22Rv1 (cell line): ENCODE data around the gene PTPN13.

Source experiments
- ZFX ChIP-seq: fragments of 450-650 bp; IDR thresholded peaks from 2 replicates; pipeline ENCODE4 v1.6.1; 2017; ENCODE audit warnings: antibody characterized with exemption, borderline replicate concordance
- TF ChIP-seq, protein P1 (sequence below): fragments of 450-650 bp; IDR thresholded peaks from 2 replicates; pipeline ENCODE4 v1.5.1; 2017; ENCODE audit warnings: mild to moderate bottlenecking

DNA sequence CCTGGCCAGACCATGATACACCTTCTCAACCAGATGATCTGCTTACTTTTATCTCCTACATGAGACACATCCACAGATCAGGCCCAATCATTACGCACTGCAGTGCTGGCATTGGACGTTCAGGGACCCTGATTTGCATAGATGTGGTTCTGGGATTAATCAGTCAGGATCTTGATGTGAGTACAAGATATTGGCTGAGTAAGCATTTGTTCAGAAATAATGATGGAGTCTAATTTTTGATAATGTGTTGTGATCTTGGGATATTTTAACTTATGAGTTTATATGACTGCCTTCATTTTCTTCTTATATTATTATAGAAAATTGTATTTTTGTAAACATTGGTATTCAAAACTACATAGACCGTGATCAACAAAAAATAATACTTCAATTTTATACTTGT lies 215.7 kb downstream of the PTPN13 start:
- TF ChIP-seq, protein P1, sequence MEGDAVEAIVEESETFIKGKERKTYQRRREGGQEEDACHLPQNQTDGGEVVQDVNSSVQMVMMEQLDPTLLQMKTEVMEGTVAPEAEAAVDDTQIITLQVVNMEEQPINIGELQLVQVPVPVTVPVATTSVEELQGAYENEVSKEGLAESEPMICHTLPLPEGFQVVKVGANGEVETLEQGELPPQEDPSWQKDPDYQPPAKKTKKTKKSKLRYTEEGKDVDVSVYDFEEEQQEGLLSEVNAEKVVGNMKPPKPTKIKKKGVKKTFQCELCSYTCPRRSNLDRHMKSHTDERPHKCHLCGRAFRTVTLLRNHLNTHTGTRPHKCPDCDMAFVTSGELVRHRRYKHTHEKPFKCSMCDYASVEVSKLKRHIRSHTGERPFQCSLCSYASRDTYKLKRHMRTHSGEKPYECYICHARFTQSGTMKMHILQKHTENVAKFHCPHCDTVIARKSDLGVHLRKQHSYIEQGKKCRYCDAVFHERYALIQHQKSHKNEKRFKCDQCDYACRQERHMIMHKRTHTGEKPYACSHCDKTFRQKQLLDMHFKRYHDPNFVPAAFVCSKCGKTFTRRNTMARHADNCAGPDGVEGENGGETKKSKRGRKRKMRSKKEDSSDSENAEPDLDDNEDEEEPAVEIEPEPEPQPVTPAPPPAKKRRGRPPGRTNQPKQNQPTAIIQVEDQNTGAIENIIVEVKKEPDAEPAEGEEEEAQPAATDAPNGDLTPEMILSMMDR, result no peak
- TF ChIP-seq ZFX, result no peak
